CD14-positive monocyte (primary cell): ENCODE data around the gene C10orf67. TPM values are rescaled to one million over a fixed set of nuclear protein-coding genes. Genes with fewer than 3 reads are reported as not detected.

Experiments used
- DNase-seq, 3 donors: peaks; one replicate each; pipeline ENCODE4 v3.0.0-alpha.2; 2011 to 2022
- H2AFZ ChIP-seq: 2 replicates; pipeline ENCODE4 v1.6.0; 2012; ENCODE audit warnings: mild to moderate bottlenecking, low read depth, low read length, inconsistent platforms; ENCODE audit not compliant: insufficient read depth, poor library complexity, severe bottlenecking
- H3K27ac ChIP-seq, 2 donors: 1 replicate in 1 of 2; 2 replicates in 1 of 2; pipeline ENCODE4 v1.5.1; 2012 to 2013; ENCODE audit warnings: low read length in 2 of 2, control low read depth in 1 of 2, inconsistent platforms in 1 of 2, low read depth in 1 of 2, mild to moderate bottlenecking in 1 of 2
- H3K27me3 ChIP-seq, 2 donors: one replicate each; pipeline versions ENCODE4 v1.6.0 to v1.6.1; 2011 to 2013; ENCODE audit warnings: low read length in 2 of 2; ENCODE audit not compliant: control insufficient read depth in 2 of 2, insufficient read depth in 2 of 2
- H3K36me3 ChIP-seq, 2 donors: replicated peaks in 1 of 2; 1 replicate in 1 of 2; 2 replicates in 1 of 2; pipeline versions ENCODE4 v1.5.1 to v1.6.1; 2012 to 2013; ENCODE audit warnings: low read length in 2 of 2, control low read depth in 1 of 2, inconsistent platforms in 1 of 2, mild to moderate bottlenecking in 1 of 2; ENCODE audit not compliant: insufficient read depth in 2 of 2, control insufficient read depth in 1 of 2
- H3K4me1 ChIP-seq, 2 donors: 1 replicate in 1 of 2; 2 replicates in 1 of 2; pipeline versions ENCODE4 v1.5.1 to v1.6.1; 2012 to 2013; ENCODE audit warnings: low read length in 2 of 2, control low read depth in 1 of 2, inconsistent platforms in 1 of 2, mild to moderate bottlenecking in 1 of 2, moderate library complexity in 1 of 2; ENCODE audit not compliant: insufficient read depth in 2 of 2, control insufficient read depth in 1 of 2
- H3K4me2 ChIP-seq: replicated peaks from 2 replicates; pipeline ENCODE3; 2012; ENCODE audit warnings: low read length, moderate library complexity, mild to moderate bottlenecking; ENCODE audit not compliant: poor library complexity, severe bottlenecking; ENCODE audit errors: extremely low read depth
- H3K4me3 ChIP-seq, 3 experiments: fragments of 200-600 bp in 1 of 3; sonication (generic) in 1 of 3; replicated peaks in 1 of 3; 1 replicate in 2 of 3; 2 replicates in 1 of 3; pipeline ENCODE4 v1.5.1; 2011 to 2013; ENCODE audit warnings: low read length in 3 of 3, mild to moderate bottlenecking in 3 of 3, control low read depth in 2 of 3, low read depth in 2 of 3, inconsistent platforms in 1 of 3, moderate library complexity in 1 of 3
- H3K79me2 ChIP-seq: 2 replicates; pipeline ENCODE4 v1.6.0; 2012; ENCODE audit warnings: mild to moderate bottlenecking, control low read depth, inconsistent platforms, low read length, moderate library complexity; ENCODE audit not compliant: insufficient read depth
- H3K9ac ChIP-seq: 2 replicates; pipeline ENCODE4 v1.6.0; 2017; ENCODE audit warnings: low read length, mild to moderate bottlenecking; ENCODE audit not compliant: insufficient read depth, poor library complexity, severe bottlenecking
- H3K9me3 ChIP-seq, 2 donors: replicated peaks in 1 of 2; 1 replicate in 1 of 2; 2 replicates in 1 of 2; pipeline versions ENCODE4 v1.5.1 to v1.6.1; 2012 to 2013; ENCODE audit warnings: low read length in 2 of 2, control low read depth in 1 of 2; ENCODE audit not compliant: control insufficient read depth in 1 of 2, insufficient read depth in 1 of 2
- H4K20me1 ChIP-seq: 2 replicates; pipeline ENCODE4 v1.6.0; 2012; ENCODE audit warnings: mild to moderate bottlenecking, low read length, control low read depth, moderate library complexity; ENCODE audit not compliant: insufficient read depth
- H3K27ac Mint-ChIP-seq, 7 donors: one replicate each; pipeline ENCODE4 v1.8.0; 2020; ENCODE audit warnings: mild to moderate bottlenecking in 7 of 7, mixed read lengths in 7 of 7, moderate library complexity in 6 of 7, inconsistent platforms in 2 of 7
- H3K27me3 Mint-ChIP-seq, 3 donors: one replicate each; pipeline ENCODE4 v1.8.0; 2021 to 2022; ENCODE audit warnings: low read depth in 3 of 3, mild to moderate bottlenecking in 3 of 3, mixed read lengths in 3 of 3, moderate library complexity in 3 of 3, inconsistent platforms in 1 of 3
- H3K36me3 Mint-ChIP-seq, 2 donors: one replicate each; pipeline ENCODE4 v1.8.0; 2020; ENCODE audit warnings: mixed read lengths in 2 of 2, inconsistent platforms in 1 of 2, mild to moderate bottlenecking in 1 of 2
- H3K4me1 Mint-ChIP-seq: one replicate; pipeline ENCODE4 v1.8.0; 2020; ENCODE audit warnings: mild to moderate bottlenecking, mixed read lengths
- H3K4me3 Mint-ChIP-seq, 2 donors: one replicate each; pipeline ENCODE4 v1.8.0; 2020; ENCODE audit warnings: mild to moderate bottlenecking in 2 of 2, mixed read lengths in 2 of 2, moderate library complexity in 1 of 2
- H3K9me3 Mint-ChIP-seq, 7 donors: one replicate each; pipeline ENCODE4 v1.8.0; 2020 to 2022; ENCODE audit warnings: mixed read lengths in 7 of 7, mild to moderate bottlenecking in 6 of 7, moderate library complexity in 6 of 7, inconsistent platforms in 2 of 7
- CTCF ChIP-seq: fragments of 200-600 bp; IDR thresholded peaks from one replicate; pipeline ENCODE4 v1.8.0; 2022; ENCODE audit warnings: antibody characterized with exemption, mild to moderate bottlenecking
- WGBS: methylation state at CpG from one replicate; pipeline ENCODE4 v1.1.5; 2013; ENCODE audit warnings: missing lambda C conversion rate; ENCODE audit not compliant: insufficient coverage; 5-methylcytosine and 5-hydroxymethylcytosine counted together
- intact Hi-C, 2 donors: fragments of 100-400 bp; cut with micrococcal nuclease; formaldehyde crosslinking; loops; one replicate each; pipeline versions ENCODE4 v1.15.0 to v1.15.1; 2023
- polyA plus RNA-seq, 3 donors: library from polyadenylated mRNA; depleted of rRNA in 1 of 3; unstranded in 2 of 3; stranded (reverse) in 1 of 3; fragments of 300-500 nt in 2 of 3; fragments of >200 nt in 1 of 3; fragmentation: Illumina TruSeq in 2 of 3; gene quantifications; 1 replicate in 2 of 3; 2 replicates in 1 of 3; pipeline ENCODE4 v1.2.3, GENCODE V29; 2012 to 2021

Gene C10orf67
- polyA plus RNA-seq, 3 donors: not detected

GRCh38 chr10:23200997-23201652 lies 143.5 kb downstream of the C10orf67 start:
- no peak for DNase-seq
- no peak for TF ChIP-seq CTCF
- Histone ChIP-seq H3K27ac (no peak overlapping the region), H2AFZ (no peak overlapping the region), H4K20me1 (no peaks in the 10 kb centered on the region), H3K4me2 (no peak overlapping the region), H3K79me2 (no peaks in the 10 kb centered on the region), H3K9ac (no peak overlapping the region), H3K36me3 (no peaks in the 10 kb centered on the region), H3K27me3 (peaks cover 79 to 95% of the 10 kb centered on the region in 2 donors), H3K4me3 (no peak overlapping the region), H3K9me3 (peaks cover 0 to 25% of the 10 kb centered on the region in 2 donors), H3K4me1 (no peaks in the 10 kb centered on the region)
- Mint-ChIP-seq H3K27ac (no peak overlapping the region), H3K4me3 (peak overlapping the region in 1 of 2 donors; percentile 39), H3K4me1 (no peaks in the 10 kb centered on the region), H3K27me3 (peaks cover 87 to 91% (median 87%) of the 10 kb centered on the region in 3 donors), H3K9me3 (peaks cover 0 to 9% (median 0%) of the 10 kb centered on the region in 7 donors), H3K36me3 (no peaks in the 10 kb centered on the region)
- 5% methylated on average over 4 of the region's 11 CpGs for WGBS
- intact Hi-C loops: no loop called here

DNA sequence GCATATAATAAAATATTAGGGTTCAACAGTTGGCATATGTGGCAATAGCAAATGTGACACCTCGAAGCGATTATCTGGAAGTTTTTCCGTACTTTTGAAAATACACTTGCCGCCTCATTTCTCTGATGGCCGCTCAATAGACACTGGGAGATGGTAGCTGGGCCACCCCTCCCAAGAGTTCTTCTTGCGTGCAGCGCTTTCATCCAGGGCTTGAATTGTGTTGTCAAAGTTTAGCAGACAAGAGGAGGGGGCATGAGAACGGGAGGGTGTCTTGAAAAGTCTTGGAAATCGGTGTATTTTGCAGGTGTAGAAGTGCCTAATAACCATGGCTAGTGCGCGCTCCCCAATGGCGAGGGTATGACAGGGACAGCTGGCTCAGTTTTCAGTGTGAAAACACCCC lies 144.0 kb downstream of the C10orf67 start:
- intact Hi-C loops: no loop called here
- WGBS: 13% methylated on average over 5 of the region's 12 CpGs
- peaks cover 0 to 31% of the 10 kb centered on the region in 2 donors for H3K9me3 ChIP-seq
- H3K79me2 ChIP-seq: no peaks in the 10 kb centered on the region
- Mint-ChIP-seq H3K27me3 (peaks cover 92 to 93% (median 92%) of the 10 kb centered on the region in 3 donors), H3K9me3 (peaks cover 0 to 14% (median 0%) of the 10 kb centered on the region in 7 donors), H3K4me3 (peak overlapping the region in 1 of 2 donors; percentile 29), H3K4me1 (no peaks in the 10 kb centered on the region), H3K36me3 (no peaks in the 10 kb centered on the region), H3K27ac (no peak overlapping the region)
- no peak overlapping the region for H2AFZ ChIP-seq
- no peak overlapping the region for H3K27ac ChIP-seq
- no peaks in the 10 kb centered on the region for H3K4me1 ChIP-seq
- H3K4me2 ChIP-seq: no peak overlapping the region
- DNase-seq: no peak
- TF ChIP-seq CTCF: no peak
- peaks cover 83 to 97% of the 10 kb centered on the region in 2 donors for H3K27me3 ChIP-seq
- H3K36me3 ChIP-seq: no peaks in the 10 kb centered on the region
- no peak overlapping the region for H3K4me3 ChIP-seq
- H4K20me1 ChIP-seq: no peaks in the 10 kb centered on the region
- no peak overlapping the region for H3K9ac ChIP-seq
